ENCODE results near the gene SLC44A1. TPM values are rescaled to one million over a fixed set of nuclear protein-coding genes. Genes with fewer than 3 reads are reported as not detected.

SLC44A1 gene
- total RNA-seq, 1 experiment from 2014 or later = 15.2 TPM

DNA sequence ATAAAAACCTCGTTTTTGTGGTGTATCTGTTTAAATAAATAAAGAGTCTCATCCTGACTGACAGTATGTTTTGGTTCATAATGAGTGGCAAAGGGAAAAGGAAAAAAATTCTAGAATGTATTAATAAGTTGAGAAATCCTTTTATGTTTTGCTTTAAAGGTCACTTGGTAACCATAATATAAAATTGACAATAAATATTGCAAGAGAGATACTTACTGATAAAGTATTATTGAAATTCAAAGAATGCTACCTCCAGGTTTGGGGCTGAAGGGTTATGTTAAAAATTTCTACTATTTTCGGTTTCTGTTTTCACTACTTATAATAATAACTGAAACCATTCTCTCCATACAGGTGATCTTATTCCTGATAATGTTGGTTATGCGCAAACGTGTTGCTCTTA is 118.0 kb downstream of the SLC44A1 start:
- no peak for DNase-seq (ENCODE audit: unreplicated experiment)
- Mint-ChIP-seq H3K4me3 (ENCODE audit: unreplicated experiment) (no peak overlapping the region), H3K4me1 (ENCODE audit: insufficient read depth, unreplicated experiment) (no peaks in the 10 kb centered on the region), H3K27ac (ENCODE audit: low read depth, unreplicated experiment) (no peak overlapping the region), H3K9me3 (ENCODE audit: unreplicated experiment) (no peaks in the 10 kb centered on the region), H3K36me3 (ENCODE audit: insufficient read depth, unreplicated experiment) (no peaks in the 10 kb centered on the region), H3K27me3 (ENCODE audit: insufficient read depth, unreplicated experiment) (no peaks in the 10 kb centered on the region)
- TF ChIP-seq, protein P1, sequence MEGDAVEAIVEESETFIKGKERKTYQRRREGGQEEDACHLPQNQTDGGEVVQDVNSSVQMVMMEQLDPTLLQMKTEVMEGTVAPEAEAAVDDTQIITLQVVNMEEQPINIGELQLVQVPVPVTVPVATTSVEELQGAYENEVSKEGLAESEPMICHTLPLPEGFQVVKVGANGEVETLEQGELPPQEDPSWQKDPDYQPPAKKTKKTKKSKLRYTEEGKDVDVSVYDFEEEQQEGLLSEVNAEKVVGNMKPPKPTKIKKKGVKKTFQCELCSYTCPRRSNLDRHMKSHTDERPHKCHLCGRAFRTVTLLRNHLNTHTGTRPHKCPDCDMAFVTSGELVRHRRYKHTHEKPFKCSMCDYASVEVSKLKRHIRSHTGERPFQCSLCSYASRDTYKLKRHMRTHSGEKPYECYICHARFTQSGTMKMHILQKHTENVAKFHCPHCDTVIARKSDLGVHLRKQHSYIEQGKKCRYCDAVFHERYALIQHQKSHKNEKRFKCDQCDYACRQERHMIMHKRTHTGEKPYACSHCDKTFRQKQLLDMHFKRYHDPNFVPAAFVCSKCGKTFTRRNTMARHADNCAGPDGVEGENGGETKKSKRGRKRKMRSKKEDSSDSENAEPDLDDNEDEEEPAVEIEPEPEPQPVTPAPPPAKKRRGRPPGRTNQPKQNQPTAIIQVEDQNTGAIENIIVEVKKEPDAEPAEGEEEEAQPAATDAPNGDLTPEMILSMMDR (IDR thresholded peaks at IDR 0.05; ENCODE audit: unreplicated experiment) = no peak
- CTCF ChIA-PET = interaction anchor here (1.1 to 1.3 kb wide), 2 partner anchors 30 to 109 kb away, joined by 3 to 4 read pairs; no protein-coding TSS in a partner anchor
- BruUV-seq (replicated peaks) = no TSS peak
- POLR2A ChIA-PET = interaction anchor here (0.7 kb wide), 1 partner anchor 491 kb away, joined by 3 read pairs; no protein-coding TSS in a partner anchor
- intact Hi-C loops (cut with micrococcal nuclease) = no loop called here

DNA sequence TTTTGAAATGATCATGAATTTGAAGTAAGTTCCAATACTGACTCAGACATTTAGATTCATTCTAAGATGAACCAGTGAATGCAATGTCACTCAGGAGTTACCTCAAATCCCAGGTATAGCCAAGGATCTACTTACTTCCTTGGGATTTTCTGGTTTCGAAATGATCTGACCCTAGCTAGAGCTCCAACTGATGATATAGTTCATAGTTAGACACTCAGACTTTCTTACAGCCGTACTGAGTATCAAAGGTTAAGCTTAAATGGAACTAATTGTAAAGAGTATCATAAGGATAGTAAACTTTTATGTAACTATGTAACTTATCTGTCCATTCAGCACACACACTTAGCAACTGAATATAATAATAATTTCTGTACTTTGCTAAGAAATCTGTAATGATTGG is 119.4 kb downstream of the SLC44A1 start:
- Mint-ChIP-seq H3K4me1 (ENCODE audit: insufficient read depth, unreplicated experiment) (no peaks in the 10 kb centered on the region), H3K36me3 (ENCODE audit: insufficient read depth, unreplicated experiment) (no peaks in the 10 kb centered on the region), H3K4me3 (ENCODE audit: unreplicated experiment) (no peak overlapping the region), H3K9me3 (ENCODE audit: unreplicated experiment) (no peaks in the 10 kb centered on the region), H3K27me3 (ENCODE audit: insufficient read depth, unreplicated experiment) (no peaks in the 10 kb centered on the region), H3K27ac (ENCODE audit: low read depth, unreplicated experiment) (no peak overlapping the region)
- DNase-seq (ENCODE audit: unreplicated experiment) = no peak
- intact Hi-C loops (cut with micrococcal nuclease) = no loop called here
- ChIA-PET POLR2A (no interaction called here), CTCF (no interaction called here)
- BruUV-seq (replicated peaks) = no TSS peak
- TF ChIP-seq, protein P1 (IDR thresholded peaks at IDR 0.05; ENCODE audit: unreplicated experiment) = no peak

DNA sequence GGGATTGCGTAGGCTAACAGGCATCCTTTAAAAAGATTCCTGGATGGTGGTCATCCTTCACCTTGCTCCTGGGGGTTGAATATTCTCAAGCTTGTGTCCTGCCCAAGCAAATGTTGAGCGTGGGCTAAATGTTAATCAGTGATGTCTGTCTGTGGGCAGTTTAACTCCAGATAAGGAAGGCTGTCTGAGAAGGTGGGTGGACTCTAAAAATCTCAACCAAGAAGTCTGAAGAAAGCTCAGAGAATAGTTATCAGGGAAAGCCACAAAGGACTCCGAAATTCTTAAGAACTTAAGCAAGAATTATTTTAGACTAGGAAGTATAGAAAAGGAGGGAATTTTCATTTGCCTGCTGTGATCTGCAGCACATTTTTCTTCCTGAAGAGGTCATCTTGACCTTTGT is 125.5 kb downstream of the SLC44A1 start:
- Mint-ChIP-seq H3K36me3 (ENCODE audit: insufficient read depth, unreplicated experiment) (peaks cover 6% of the 10 kb centered on the region), H3K4me3 (ENCODE audit: unreplicated experiment) (no peak overlapping the region), H3K27ac (ENCODE audit: low read depth, unreplicated experiment) (no peak overlapping the region), H3K27me3 (ENCODE audit: insufficient read depth, unreplicated experiment) (no peaks in the 10 kb centered on the region), H3K9me3 (ENCODE audit: unreplicated experiment) (no peaks in the 10 kb centered on the region), H3K4me1 (ENCODE audit: insufficient read depth, unreplicated experiment) (no peaks in the 10 kb centered on the region)
- no peak for DNase-seq (ENCODE audit: unreplicated experiment)
- CTCF ChIA-PET = interaction anchor here (1.1 kb wide), 1 partner anchor 86 kb away, joined by 3 read pairs; no protein-coding TSS in a partner anchor
- TF ChIP-seq, protein P1 (IDR thresholded peaks at IDR 0.05; ENCODE audit: unreplicated experiment) = no peak
- POLR2A ChIA-PET = interaction anchor here (1.1 to 1.2 kb wide), 2 partner anchors 15 to 122 kb away, joined by 3 read pairs; no protein-coding TSS in a partner anchor
- intact Hi-C loops (cut with micrococcal nuclease) = no loop called here
- BruUV-seq (replicated peaks) = no TSS peak

DNA sequence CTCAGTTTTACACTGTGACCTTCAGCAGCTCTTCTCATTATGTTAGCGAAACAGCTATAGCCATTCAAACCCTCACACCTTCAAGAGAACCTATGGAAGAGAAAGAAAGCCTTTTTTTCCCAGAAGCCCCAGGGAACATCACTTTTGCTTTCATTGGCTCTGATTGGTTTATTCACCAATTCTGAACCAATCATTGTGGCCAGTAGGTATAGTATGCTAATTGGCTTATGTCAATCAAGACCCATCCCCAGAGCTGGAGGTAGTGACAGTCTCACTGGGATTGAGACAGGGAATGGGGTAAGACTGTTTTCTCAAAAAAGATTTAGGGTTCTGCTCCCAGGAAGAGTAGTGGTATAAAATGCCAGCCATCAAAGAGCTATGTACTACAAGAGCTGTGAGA is 129.3 kb downstream of the SLC44A1 start:
- H3K27ac Mint-ChIP-seq (ENCODE audit: low read depth, unreplicated experiment) = no peak overlapping the region
- intact Hi-C loops (cut with micrococcal nuclease) = no loop called here
- no peaks in the 10 kb centered on the region for H3K9me3 Mint-ChIP-seq (ENCODE audit: unreplicated experiment)
- TF ChIP-seq, protein P1 (IDR thresholded peaks at IDR 0.05; ENCODE audit: unreplicated experiment) = no peak
- CTCF ChIA-PET = interaction anchor here (0.6 to 1.6 kb wide), 4 partner anchors 40 to 510 kb away, joined by 3 read pairs; no protein-coding TSS in a partner anchor
- H3K4me3 Mint-ChIP-seq (ENCODE audit: unreplicated experiment) = no peak overlapping the region
- BruUV-seq (replicated peaks) = no TSS peak
- peaks cover 16% of the 10 kb centered on the region for H3K36me3 Mint-ChIP-seq (ENCODE audit: insufficient read depth, unreplicated experiment)
- POLR2A ChIA-PET = interaction anchor here (0.6 to 1.1 kb wide), 2 partner anchors 9 to 402 kb away, joined by 3 read pairs; no protein-coding TSS in a partner anchor
- H3K4me1 Mint-ChIP-seq (ENCODE audit: insufficient read depth, unreplicated experiment) = no peaks in the 10 kb centered on the region
- no peak for DNase-seq (ENCODE audit: unreplicated experiment)
- no peaks in the 10 kb centered on the region for H3K27me3 Mint-ChIP-seq (ENCODE audit: insufficient read depth, unreplicated experiment)

All from MCF 10A (cell line).